HT-29 (cell line): Measurements from ENCODE around the gene IL1F10. TPM values are rescaled to one million over a fixed set of nuclear protein-coding genes. Genes with fewer than 3 reads are reported as not detected.
A peak's percentile ranks its signal among the peaks of the same experiment; 100 is the strongest.

Source experiments
- DNase-seq: peaks from one replicate; pipeline ENCODE4 v3.0.0-alpha.2; 2015; ENCODE audit warnings: low spot score
- small RNA-seq: library from RNA; depleted of rRNA; stranded (forward); fragments of <200 nt; gene quantifications from one replicate; pipeline ENCODE3, GENCODE V24; 2014
- total RNA-seq: library from RNA; depleted of rRNA; stranded (reverse); fragments of >200 nt; shearing (Covaris generic); gene quantifications from 2 replicates; pipeline ENCODE4 v1.2.3, GENCODE V29; 2014; rRNA removed

The IL1F10 gene
- total RNA-seq, 1 experiment from 2014 or later = not detected

- no peak for DNase-seq
Observed at GRCh38 chr2:113112441-113112840, 44.7 kb downstream of the IL1F10 start.

- no peak for DNase-seq
Observed at GRCh38 chr2:113112871-113113270, 45.1 kb downstream of the IL1F10 start.

- DNase-seq = no peak
Observed at GRCh38 chr2:113113807-113114206, 46.0 kb downstream of the IL1F10 start.

DNA sequence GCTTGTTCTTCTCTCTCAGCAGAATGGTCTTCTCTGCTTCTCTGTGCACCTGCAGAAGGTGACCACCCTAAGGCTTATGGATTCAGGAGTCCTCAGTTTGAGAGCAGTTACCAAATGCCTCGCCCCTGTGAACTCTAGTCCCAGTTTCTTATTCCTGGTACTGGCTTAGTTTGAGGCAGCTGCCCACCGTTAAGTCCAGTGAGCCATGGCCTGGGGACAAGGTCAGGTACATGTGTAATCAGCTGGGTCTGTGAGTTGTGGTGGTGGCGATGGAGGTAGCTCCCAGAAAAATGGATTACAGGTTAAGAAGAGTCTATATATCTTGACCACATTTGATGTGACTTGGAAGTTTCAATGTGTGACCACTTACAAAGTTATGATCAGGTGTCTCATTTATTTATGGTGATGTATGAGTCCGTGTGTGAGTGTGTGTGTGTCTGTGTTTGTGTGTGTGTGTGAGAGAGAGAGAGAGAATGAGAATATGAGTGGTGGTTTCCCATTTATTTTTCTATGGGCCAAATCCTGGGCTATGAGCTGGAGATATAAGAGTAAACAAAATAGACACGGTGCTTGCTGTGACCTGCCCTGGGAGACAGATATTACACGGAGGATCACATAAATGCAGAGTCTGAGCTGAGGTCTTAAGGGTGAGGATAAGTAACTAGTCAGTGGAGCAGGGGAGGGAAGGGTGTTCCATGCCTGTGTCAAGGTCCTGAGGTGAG, 46.6 kb downstream of the IL1F10 start:
- no peak for DNase-seq

GRCh38 chr2:113114996-113115395, 47.2 kb downstream of the IL1F10 start:
- DNase-seq = no peak

- DNase-seq = no peak
Observed at GRCh38 chr2:113116100-113116958, 48.6 kb downstream of the IL1F10 start.

- DNase-seq = peak; percentile 92
Observed at GRCh38 chr2:113117541-113118262, 49.9 kb downstream of the IL1F10 start.

- peak; percentile 66 for DNase-seq
Observed at GRCh38 chr2:113118263-113118657, 50.5 kb downstream of the IL1F10 start.

- no peak for DNase-seq
Observed at GRCh38 chr2:113119111-113119510, 51.3 kb downstream of the IL1F10 start.

- DNase-seq = no peak
Observed at GRCh38 chr2:113120861-113121260, 53.1 kb downstream of the IL1F10 start.

DNA sequence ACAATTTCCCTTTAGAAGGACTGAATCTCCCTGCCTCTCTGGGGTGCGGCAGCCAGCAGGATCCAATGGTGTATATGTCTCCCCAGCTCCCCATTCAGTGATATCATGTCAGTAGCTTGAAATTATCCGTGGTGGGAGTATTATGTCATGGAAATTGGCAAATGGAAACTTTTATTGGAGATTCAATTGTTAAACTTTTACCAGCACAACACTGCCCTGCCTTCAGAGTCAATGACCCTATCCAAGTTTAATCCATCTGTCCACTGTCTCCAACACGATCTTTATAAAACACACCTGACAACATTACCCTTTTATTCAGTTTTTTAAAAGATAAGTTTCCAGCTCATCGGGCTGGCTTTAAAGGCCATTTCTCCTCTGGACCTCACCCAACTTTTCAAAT, 54.6 kb downstream of the IL1F10 start:
- DNase-seq = no peak

- DNase-seq = no peak
Observed at GRCh38 chr2:113123726-113124125, 56.0 kb downstream of the IL1F10 start.

DNA sequence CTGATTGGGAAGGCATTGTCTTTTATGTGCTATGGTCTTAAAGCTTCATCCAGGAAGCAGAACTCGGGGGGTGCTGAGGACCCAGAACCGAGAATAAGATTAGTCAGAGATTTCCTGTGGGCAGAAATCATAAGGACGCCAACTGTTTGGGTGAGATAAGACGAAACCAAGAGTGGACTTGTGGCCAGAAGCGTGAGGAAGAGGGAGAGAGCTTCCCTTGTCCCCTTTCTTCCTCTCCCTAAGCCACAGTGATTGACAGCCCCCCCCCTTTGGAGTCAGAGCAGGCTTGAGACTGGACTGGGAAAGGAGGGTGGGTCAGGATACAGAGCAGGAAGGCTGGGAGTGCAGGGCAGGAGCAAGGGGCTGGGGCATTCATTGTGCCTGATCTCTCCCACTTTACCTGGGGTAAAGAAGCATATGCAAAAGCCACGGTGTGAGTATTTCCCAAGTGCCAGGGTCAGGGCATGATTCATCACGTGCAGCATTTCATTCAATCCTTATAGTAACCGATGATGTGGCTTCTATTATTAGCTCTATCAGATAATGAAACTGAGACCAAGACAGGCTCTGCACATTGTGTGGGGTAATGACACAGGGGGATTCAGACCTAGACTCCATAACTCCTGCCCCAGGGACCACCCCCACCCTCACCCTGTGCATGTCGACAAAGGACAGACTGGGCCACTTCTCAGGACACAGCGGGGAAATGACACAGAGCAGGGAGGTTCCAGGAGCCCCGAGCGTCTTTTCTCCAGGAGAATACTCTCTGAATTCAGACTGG, 56.6 kb downstream of the IL1F10 start:
- peak; percentile 17 for DNase-seq

Small RNA genes within 50 kb of the gene (small RNA-seq; reads per million reads assigned to genes)
- not detected for gene RNU6-1180P

Other genes with a start within 250 kb of the IL1F10 start
- 0.13 and 0.20 TPM in 2 replicates for gene IL1B, start 231.2 kb upstream of the IL1F10 start, total RNA-seq
- gene IL37, start 156.8 kb upstream of the IL1F10 start, total RNA-seq = not detected in 2 replicates
- not detected in 2 replicates for gene IL36G, start 90.0 kb upstream of the IL1F10 start, total RNA-seq
- not detected in 2 replicates for gene IL36A, start 62.5 kb upstream of the IL1F10 start, total RNA-seq
- gene IL36B, start 15.1 kb upstream of the IL1F10 start, total RNA-seq = not detected in 2 replicates
- 0.44 and 1.4 TPM in 2 replicates for gene IL36RN, start 8.8 kb upstream of the IL1F10 start, total RNA-seq
- gene IL1RN, start 59.6 kb downstream of the IL1F10 start, total RNA-seq = 12.0 and 13.3 TPM in 2 replicates
- gene PSD4, start 106.0 kb downstream of the IL1F10 start, total RNA-seq = 85.5 and 90.1 TPM in 2 replicates
- gene PAX8, start 211.0 kb downstream of the IL1F10 start, total RNA-seq = 1.5 and 3.4 TPM in 2 replicates